ENCODE results near the gene GNAI3. TPM values are rescaled to one million over a fixed set of nuclear protein-coding genes. Genes with fewer than 3 reads are reported as not detected.

Gene GNAI3
- total RNA-seq, 1 experiment from 2014 or later: 12.8 TPM

DNA sequence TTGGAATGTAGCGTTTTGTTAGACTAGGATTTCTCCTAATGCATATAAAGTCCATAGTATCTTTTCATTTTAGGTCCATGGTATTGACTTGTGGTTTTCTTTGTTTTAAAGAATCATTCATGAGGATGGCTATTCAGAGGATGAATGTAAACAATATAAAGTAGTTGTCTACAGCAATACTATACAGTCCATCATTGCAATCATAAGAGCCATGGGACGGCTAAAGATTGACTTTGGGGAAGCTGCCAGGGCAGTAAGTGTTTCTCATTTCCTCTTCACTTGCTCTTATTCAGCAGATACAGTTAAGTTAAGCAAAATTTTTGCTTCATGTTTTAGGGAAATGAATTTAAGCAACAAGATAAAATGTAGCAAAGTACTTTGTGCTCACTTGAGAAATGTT is 25.4 kb downstream of the GNAI3 start:
- BruUV-seq (replicated peaks): no TSS peak
- TF ChIP-seq, protein P1, sequence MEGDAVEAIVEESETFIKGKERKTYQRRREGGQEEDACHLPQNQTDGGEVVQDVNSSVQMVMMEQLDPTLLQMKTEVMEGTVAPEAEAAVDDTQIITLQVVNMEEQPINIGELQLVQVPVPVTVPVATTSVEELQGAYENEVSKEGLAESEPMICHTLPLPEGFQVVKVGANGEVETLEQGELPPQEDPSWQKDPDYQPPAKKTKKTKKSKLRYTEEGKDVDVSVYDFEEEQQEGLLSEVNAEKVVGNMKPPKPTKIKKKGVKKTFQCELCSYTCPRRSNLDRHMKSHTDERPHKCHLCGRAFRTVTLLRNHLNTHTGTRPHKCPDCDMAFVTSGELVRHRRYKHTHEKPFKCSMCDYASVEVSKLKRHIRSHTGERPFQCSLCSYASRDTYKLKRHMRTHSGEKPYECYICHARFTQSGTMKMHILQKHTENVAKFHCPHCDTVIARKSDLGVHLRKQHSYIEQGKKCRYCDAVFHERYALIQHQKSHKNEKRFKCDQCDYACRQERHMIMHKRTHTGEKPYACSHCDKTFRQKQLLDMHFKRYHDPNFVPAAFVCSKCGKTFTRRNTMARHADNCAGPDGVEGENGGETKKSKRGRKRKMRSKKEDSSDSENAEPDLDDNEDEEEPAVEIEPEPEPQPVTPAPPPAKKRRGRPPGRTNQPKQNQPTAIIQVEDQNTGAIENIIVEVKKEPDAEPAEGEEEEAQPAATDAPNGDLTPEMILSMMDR (conservative IDR thresholded peaks at IDR 0.05; ENCODE audit: low read depth, low read length): no peak
- no peak for TF ChIP-seq EZH2 (IDR thresholded peaks at IDR 0.05; ENCODE audit: borderline replicate concordance, low read depth, low read length, poor library complexity, severe bottlenecking)
- H3K36me3 ChIP-seq (ENCODE audit: insufficient read depth, low read length, poor library complexity, severe bottlenecking): peaks cover under 1% of the 10 kb centered on the region
- no peaks in the 10 kb centered on the region for H3K9me3 ChIP-seq (ENCODE audit: low read depth, low read length, poor library complexity, severe bottlenecking)
- no peak for DNase-seq (ENCODE audit: low spot score)
- ChIA-PET POLR2A (ENCODE audit: low non-redundant PET) (interaction anchor here (0.6 kb wide), 1 partner anchor 75 kb away, joined by 3 read pairs; no protein-coding TSS in a partner anchor), CTCF (no interaction called here)
- no peak overlapping the region for H3K27ac ChIP-seq (ENCODE audit: low read depth, low read length, poor library complexity, severe bottlenecking)
- no peak overlapping the region for H3K4me3 ChIP-seq (ENCODE audit: low read depth, low read length, poor library complexity, severe bottlenecking)
- peaks cover 17% of the 10 kb centered on the region for H3K4me1 ChIP-seq (ENCODE audit: insufficient read depth, low read length, poor library complexity, severe bottlenecking)
- no peaks in the 10 kb centered on the region for H3K27me3 ChIP-seq (replicated peaks; ENCODE audit: insufficient read depth, low read depth, low read length, poor library complexity)
- intact Hi-C loops (cut with micrococcal nuclease; ENCODE audit: unreplicated experiment): no loop called here

DNA sequence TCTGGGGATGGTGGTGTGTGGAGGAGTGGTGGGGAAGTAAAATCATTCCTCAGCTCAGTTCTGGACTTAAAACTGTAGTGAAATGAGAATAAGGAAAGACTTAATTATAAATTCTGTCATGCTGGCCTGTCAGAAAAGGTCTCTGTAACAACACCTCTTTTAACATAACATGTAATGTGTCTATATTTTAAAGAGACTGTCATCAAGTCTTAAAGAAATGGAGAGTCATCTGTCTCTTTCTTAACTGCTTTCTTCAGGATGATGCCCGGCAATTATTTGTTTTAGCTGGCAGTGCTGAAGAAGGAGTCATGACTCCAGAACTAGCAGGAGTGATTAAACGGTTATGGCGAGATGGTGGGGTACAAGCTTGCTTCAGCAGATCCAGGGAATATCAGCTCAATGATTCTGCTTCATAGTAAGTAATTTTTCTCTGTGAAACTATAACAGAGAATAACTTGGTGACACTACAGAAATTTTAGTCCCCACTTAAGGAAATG is 30.6 kb downstream of the GNAI3 start:
- POLR2A ChIA-PET (ENCODE audit: low non-redundant PET): no interaction called here

DNA sequence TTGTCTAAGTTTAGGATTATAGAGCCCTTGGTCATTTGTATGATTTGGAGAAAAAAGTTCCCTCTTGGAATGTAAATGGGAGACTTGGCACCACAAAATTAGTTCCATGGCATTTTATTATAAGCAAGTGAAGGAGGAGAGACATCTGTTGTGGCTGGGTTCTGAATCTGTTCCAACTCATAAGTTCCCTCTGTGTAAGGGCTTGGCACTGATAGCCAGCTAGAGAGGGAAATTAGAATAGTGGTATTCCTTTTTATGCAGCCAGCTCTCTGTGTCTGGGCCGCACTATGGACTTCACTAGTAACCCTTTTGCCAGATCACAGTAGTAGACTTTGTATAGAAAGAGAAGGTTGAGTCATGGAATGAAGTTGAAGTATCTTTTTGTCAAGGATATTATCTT is 31.1 kb downstream of the GNAI3 start:
- H3K36me3 ChIP-seq (ENCODE audit: insufficient read depth, low read length, poor library complexity, severe bottlenecking): peaks cover 41% of the 10 kb centered on the region
- TF ChIP-seq, protein P1 (conservative IDR thresholded peaks at IDR 0.05; ENCODE audit: low read depth, low read length): no peak
- no peak for TF ChIP-seq EZH2 (IDR thresholded peaks at IDR 0.05; ENCODE audit: borderline replicate concordance, low read depth, low read length, poor library complexity, severe bottlenecking)
- H3K4me1 ChIP-seq (ENCODE audit: insufficient read depth, low read length, poor library complexity, severe bottlenecking): no peaks in the 10 kb centered on the region
- BruUV-seq (replicated peaks): no TSS peak
- no peak overlapping the region for H3K4me3 ChIP-seq (ENCODE audit: low read depth, low read length, poor library complexity, severe bottlenecking)
- no peak for DNase-seq (ENCODE audit: low spot score)
- H3K27me3 ChIP-seq (replicated peaks; ENCODE audit: insufficient read depth, low read depth, low read length, poor library complexity): no peaks in the 10 kb centered on the region
- peak overlapping the region; percentile 3 for H3K27ac ChIP-seq (ENCODE audit: low read depth, low read length, poor library complexity, severe bottlenecking)
- intact Hi-C loops (cut with micrococcal nuclease; ENCODE audit: unreplicated experiment): no loop called here
- H3K9me3 ChIP-seq (ENCODE audit: low read depth, low read length, poor library complexity, severe bottlenecking): no peaks in the 10 kb centered on the region
- CTCF ChIA-PET: no interaction called here
- POLR2A ChIA-PET (ENCODE audit: low non-redundant PET): no interaction called here

More for the DNA sequence above, 30.6 kb downstream of the GNAI3 start:
- no peak for DNase-seq (ENCODE audit: low spot score)
- no peak overlapping the region for H3K4me3 ChIP-seq (ENCODE audit: low read depth, low read length, poor library complexity, severe bottlenecking)
- H3K9me3 ChIP-seq (ENCODE audit: low read depth, low read length, poor library complexity, severe bottlenecking): no peaks in the 10 kb centered on the region
- TF ChIP-seq EZH2 (IDR thresholded peaks at IDR 0.05; ENCODE audit: borderline replicate concordance, low read depth, low read length, poor library complexity, severe bottlenecking): no peak
- TF ChIP-seq, protein P1 (conservative IDR thresholded peaks at IDR 0.05; ENCODE audit: low read depth, low read length): no peak
- intact Hi-C loops (cut with micrococcal nuclease; ENCODE audit: unreplicated experiment): no loop called here
- H3K4me1 ChIP-seq (ENCODE audit: insufficient read depth, low read length, poor library complexity, severe bottlenecking): no peaks in the 10 kb centered on the region
- CTCF ChIA-PET: no interaction called here
- no peaks in the 10 kb centered on the region for H3K27me3 ChIP-seq (replicated peaks; ENCODE audit: insufficient read depth, low read depth, low read length, poor library complexity)
- H3K36me3 ChIP-seq (ENCODE audit: insufficient read depth, low read length, poor library complexity, severe bottlenecking): peaks cover 38% of the 10 kb centered on the region
- no TSS peak for BruUV-seq (replicated peaks)
- H3K27ac ChIP-seq (ENCODE audit: low read depth, low read length, poor library complexity, severe bottlenecking): peak overlapping the region; percentile 3
